Right cardiac atrium (tissue), 5 donors: ENCODE data around the gene TPMT. TPM values are rescaled to one million over a fixed set of nuclear protein-coding genes. Genes with fewer than 3 reads are reported as not detected.

Experiments
- ATAC-seq, 2 donors: fragments of 200-7000 bp; cut with Tn5 transposase; one replicate each; pipeline versions ENCODE4 v1.8.0 to v1.9.1; 2020; ENCODE audit warnings: moderate library complexity in 2 of 2, mild to moderate bottlenecking in 1 of 2
- DNase-seq, 3 donors: peaks; one replicate each; pipeline ENCODE4 v3.0.0-alpha.2; 2020
- H3K27ac ChIP-seq: one replicate; pipeline ENCODE4 v1.5.1; 2013; ENCODE audit warnings: mild to moderate bottlenecking, low read length, control low read depth, moderate library complexity
- H3K27me3 ChIP-seq: one replicate; pipeline ENCODE4 v1.6.1; 2013; ENCODE audit not compliant: control insufficient read depth, insufficient read depth
- H3K4me1 ChIP-seq: one replicate; pipeline ENCODE4 v1.6.1; 2013; ENCODE audit warnings: low read length; ENCODE audit not compliant: control insufficient read depth, insufficient read depth
- H3K4me3 ChIP-seq: one replicate; pipeline ENCODE4 v1.5.1; 2013; ENCODE audit warnings: low read length, control low read depth
- H3K9me3 ChIP-seq: one replicate; pipeline ENCODE4 v1.6.1; 2013; ENCODE audit warnings: low read length; ENCODE audit not compliant: control insufficient read depth
- WGBS: extraction: QIAGEN DNeasy Blood & Tissue Kit; methylation state at CpG from one replicate; pipeline ENCODE4 v1.1.7; 2013; 5-methylcytosine and 5-hydroxymethylcytosine counted together
- intact Hi-C, 4 donors: fragments of 100-400 bp; cut with DNase I; formaldehyde crosslinking; loops; one replicate each; pipeline versions ENCODE4 v1.11.0 to v1.14.0; 2022 to 2023
- polyA plus RNA-seq: library from polyadenylated mRNA; stranded (reverse); fragments of 200-250 nt; gene quantifications from one replicate; pipeline ENCODE4 v1.2.3, GENCODE V29; 2013
- total RNA-seq, 4 donors: library from RNA; stranded (reverse); fragmentation: NEBNext Ultra II Directional; extraction: Animal tissue kit (Norgen Biotek cat#: 25700); gene quantifications; one replicate each; pipeline ENCODE4 v1.2.1, GENCODE V29; 2021
- donor health status: healthy with polysubstance abuse.
- donor health status: DM: no; HTN: yes; CAD: no.
- donor health status: DM: no; HTN: no; CAD: no.
- donor health status: DM: no; HTN: yes; CAD: no; lungs with severe emphysema.
- donor health status: DM: yes; HTN: yes; CAD: no.

Gene TPMT
- total and polyA plus RNA-seq, 5 donors: 12.3 to 18.1 (median 14.4) TPM

GRCh38 chr6:18088419-18089296, 66.2 kb downstream of the TPMT start:
- Histone ChIP-seq H3K4me1 (no peaks in the 10 kb centered on the region), H3K27me3 (no peaks in the 10 kb centered on the region), H3K9me3 (no peaks in the 10 kb centered on the region), H3K4me3 (no peak overlapping the region), H3K27ac (no peak overlapping the region)
- no peak for ATAC-seq
- intact Hi-C loops: no loop called here
- WGBS: 86% methylated on average over 5 of the region's 5 CpGs
- no peak for DNase-seq

- WGBS: 72% methylated on average over 5 of the region's 5 CpGs
- intact Hi-C loops: no loop called here
- H3K27ac ChIP-seq: no peak overlapping the region
- DNase-seq (no peak), ATAC-seq (no peak)
- no peaks in the 10 kb centered on the region for H3K4me1 ChIP-seq
- no peaks in the 10 kb centered on the region for H3K9me3 ChIP-seq
- H3K27me3 ChIP-seq: no peaks in the 10 kb centered on the region
- no peak overlapping the region for H3K4me3 ChIP-seq
Measured at GRCh38 chr6:18087396-18088165, 67.3 kb downstream of the TPMT start.

GRCh38 chr6:18081025-18081668, 73.7 kb downstream of the TPMT start:
- WGBS: 71% methylated on average over 11 of the region's 11 CpGs
- Histone ChIP-seq H3K4me1 (no peaks in the 10 kb centered on the region), H3K9me3 (no peaks in the 10 kb centered on the region), H3K27me3 (no peaks in the 10 kb centered on the region), H3K27ac (no peak overlapping the region), H3K4me3 (no peak overlapping the region)
- intact Hi-C loops: no loop called here
- ATAC-seq (no peak), DNase-seq (no peak)

- Histone ChIP-seq H3K27ac (no peak overlapping the region), H3K4me1 (no peaks in the 10 kb centered on the region), H3K9me3 (no peaks in the 10 kb centered on the region), H3K4me3 (no peak overlapping the region), H3K27me3 (no peaks in the 10 kb centered on the region)
- intact Hi-C loops: no loop called here
- 93% methylated on average over 4 of the region's 4 CpGs for WGBS
- ATAC-seq (no peak), DNase-seq (no peak)
Measured at GRCh38 chr6:18080544-18080943, 74.3 kb downstream of the TPMT start.

- intact Hi-C loops: no loop called here
- no peaks in the 10 kb centered on the region for H3K27me3 ChIP-seq
- DNase-seq: no peak
- H3K27ac ChIP-seq: no peak overlapping the region
- WGBS: 74% methylated on average over 3 of the region's 3 CpGs
- no peaks in the 10 kb centered on the region for H3K4me1 ChIP-seq
- no peaks in the 10 kb centered on the region for H3K9me3 ChIP-seq
- no peak overlapping the region for H3K4me3 ChIP-seq
- no peak for ATAC-seq
Measured at GRCh38 chr6:18078866-18079265, 76.0 kb downstream of the TPMT start.

Other genes starting within 250 kb of the TPMT start
- gene KIF13A, start 167.4 kb downstream of the TPMT start, total RNA-seq: 10 to 100 TPM; 59.8 to 79.6 (median 73.3) TPM
- gene KIF13A, start 167.4 kb downstream of the TPMT start, polyA plus RNA-seq: 27.2 TPM
- 1 to 10 TPM; 1.3 to 3.7 (median 2.7) TPM for gene NHLRC1, start 32.4 kb downstream of the TPMT start, total RNA-seq
- gene NHLRC1, start 32.4 kb downstream of the TPMT start, polyA plus RNA-seq: 2.1 TPM
- 10 to 100 TPM in 3 of 4 donors, 1 to 10 TPM in 1; 9.8 to 14.9 (median 14.6) TPM for gene KDM1B, start 345 bp upstream of the TPMT start, total RNA-seq
- gene KDM1B, start 345 bp upstream of the TPMT start, polyA plus RNA-seq: 4.0 TPM
- 10 to 100 TPM; 82.5 to 97.9 (median 89.1) TPM for gene DEK, start 109.5 kb upstream of the TPMT start, total RNA-seq
- gene DEK, start 109.5 kb upstream of the TPMT start, polyA plus RNA-seq: 49.9 TPM
- gene RNF144B, start 232.3 kb upstream of the TPMT start, total RNA-seq: 10 to 100 TPM; 11.9 to 17.3 (median 15.4) TPM
- 7.1 TPM for gene RNF144B, start 232.3 kb upstream of the TPMT start, polyA plus RNA-seq